Cortex of kidney (tissue), 1 donor: ENCODE measurements around the gene PIK3R4.

Experiments
- DNase-seq: peaks from one replicate; lab custom pipeline; 2025; lab: John Stamatoyannopoulos, UW

PIK3R4 gene

GRCh38 chr3:130688697-130689470 is 57.7 kb downstream of the PIK3R4 start:
- DNase-seq, result no peak

DNA sequence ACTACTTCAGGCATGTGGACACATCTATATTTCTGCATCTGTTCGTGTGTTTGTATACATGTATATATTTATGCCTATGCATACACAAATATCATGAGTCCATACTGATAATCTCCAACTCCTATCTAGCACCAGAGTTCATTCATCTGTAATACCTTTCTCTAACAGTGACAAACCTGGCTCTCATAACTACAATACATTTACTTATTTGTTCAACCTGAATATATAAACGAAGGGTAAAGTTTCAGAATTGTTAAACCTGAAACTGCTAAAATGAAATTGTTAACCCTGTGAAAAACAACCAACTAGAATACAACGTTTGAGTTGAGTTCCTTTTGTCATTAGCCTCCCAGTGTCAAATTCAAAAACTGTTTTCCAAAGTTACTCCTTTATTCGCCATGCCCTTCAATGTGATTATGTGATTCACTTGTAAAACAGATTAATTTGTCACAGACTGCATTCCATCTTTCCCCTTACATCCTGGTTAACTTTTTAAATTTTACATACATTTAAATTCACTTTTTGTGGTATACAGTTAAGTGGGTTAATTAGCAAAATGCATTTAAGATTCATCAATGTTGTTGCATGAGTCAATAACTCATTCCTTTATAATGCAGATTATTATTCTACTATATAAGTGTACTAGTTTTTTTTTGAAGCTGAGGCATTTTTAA is 58.5 kb downstream of the PIK3R4 start:
- DNase-seq, result no peak

DNA sequence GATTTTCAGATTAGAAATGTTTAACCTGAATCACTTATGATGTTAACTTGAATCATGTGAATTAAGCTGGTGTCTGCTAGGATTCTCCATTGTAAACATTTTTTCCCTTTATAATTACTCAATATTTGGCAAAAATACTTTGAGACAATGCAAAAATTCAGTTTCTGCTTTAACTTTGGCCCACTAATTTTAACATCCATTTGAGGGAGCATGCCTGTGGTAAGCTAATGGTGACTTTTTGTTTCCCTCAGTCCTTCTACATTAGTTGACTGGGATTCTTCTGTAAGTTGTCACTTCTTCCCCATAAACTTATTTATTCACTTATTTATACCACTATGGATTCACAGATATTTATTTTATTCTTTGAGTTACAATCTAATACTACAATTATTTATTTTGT is 59.3 kb downstream of the PIK3R4 start:
- DNase-seq, result no peak

DNA sequence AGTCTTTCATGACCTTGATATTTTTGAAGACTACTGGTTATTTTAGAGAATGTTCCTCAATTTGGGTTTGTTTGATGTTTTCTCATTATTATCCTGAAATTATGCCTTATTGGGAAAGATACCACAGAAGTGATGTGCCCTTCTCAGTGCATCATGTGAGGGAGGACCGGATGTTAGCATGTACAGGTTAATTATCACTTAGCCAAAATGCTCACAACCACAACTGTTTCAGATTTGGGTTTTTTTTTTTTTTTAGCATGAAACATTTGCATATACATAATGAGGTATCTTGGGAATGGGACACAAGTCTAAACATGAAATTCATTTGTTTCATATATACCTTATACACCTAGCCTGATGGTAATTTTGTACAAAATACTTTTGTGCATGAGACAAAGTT is 59.8 kb downstream of the PIK3R4 start:
- no peak for DNase-seq

GRCh38 chr3:130682131-130682530 is 64.5 kb downstream of the PIK3R4 start:
- DNase-seq, result no peak

DNA sequence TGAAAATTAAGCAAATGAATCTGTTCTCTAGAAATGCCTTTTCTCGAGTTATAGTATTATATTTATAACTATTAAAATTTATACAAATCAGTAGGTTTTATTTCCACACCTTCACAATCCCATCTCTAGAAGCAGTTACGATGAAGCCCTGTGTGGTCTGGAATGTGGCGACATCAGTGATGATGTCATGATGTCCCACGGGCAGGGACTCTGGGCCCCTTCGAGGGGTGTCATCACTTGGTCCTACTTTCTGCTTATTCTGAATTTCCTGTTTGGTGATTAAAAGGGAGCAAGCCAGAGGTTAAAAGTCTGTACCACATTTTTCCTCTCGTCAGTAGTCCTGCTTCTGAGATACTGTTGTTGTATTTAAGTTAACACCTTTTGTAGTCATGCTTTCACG is 67.4 kb downstream of the PIK3R4 start:
- DNase-seq, result no peak

GRCh38 chr3:130677343-130677742 is 69.3 kb downstream of the PIK3R4 start:
- no peak for DNase-seq

- DNase-seq, result no peak
Measured at GRCh38 chr3:130671545-130672312, 74.9 kb downstream of the PIK3R4 start.

DNA sequence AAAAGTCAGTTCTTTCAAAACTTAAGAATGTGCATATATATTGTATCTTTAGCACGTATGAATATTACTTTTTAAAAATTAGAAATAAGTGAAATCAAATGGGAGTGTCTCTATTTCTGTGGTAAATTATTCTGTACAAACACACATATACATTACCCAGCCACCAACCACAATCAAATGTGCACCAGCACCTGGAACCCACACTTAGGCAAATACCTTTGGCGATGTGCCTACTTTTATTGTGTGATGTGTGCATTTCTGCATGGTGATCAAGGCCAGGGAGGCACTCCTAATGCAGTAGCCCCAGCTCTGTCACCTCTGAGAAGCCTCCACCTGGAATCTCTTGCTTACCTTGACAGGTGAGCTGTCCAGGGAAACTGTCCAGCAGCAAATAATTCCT is 76.9 kb downstream of the PIK3R4 start:
- DNase-seq, result no peak

DNA sequence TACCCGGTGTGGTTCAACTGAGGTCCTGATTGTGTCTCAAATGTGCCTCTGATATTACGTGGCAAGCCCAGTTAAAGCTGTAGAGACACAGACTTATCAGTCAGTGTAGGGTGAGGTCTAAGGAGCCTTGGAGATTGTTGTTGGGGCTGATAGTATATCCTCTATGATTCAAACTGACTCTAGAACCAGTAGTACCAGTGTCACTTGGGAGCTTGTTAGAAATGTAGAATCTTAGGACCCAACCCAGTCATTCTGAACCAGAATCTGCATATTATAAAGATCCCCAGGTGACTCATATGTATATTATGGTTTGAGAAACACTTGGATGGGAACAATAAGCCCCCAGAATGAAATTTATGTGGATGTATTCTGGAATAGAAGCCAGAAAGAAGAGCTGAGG is 83.5 kb downstream of the PIK3R4 start:
- DNase-seq, result no peak

- DNase-seq, result no peak
Measured at GRCh38 chr3:130662501-130662996, 84.1 kb downstream of the PIK3R4 start.

- no peak for DNase-seq
Measured at GRCh38 chr3:130661140-130661891, 85.3 kb downstream of the PIK3R4 start.

GRCh38 chr3:130659911-130660310 is 86.7 kb downstream of the PIK3R4 start:
- no peak for DNase-seq

GRCh38 chr3:130658678-130659077 is 88.0 kb downstream of the PIK3R4 start:
- DNase-seq, result no peak

DNA sequence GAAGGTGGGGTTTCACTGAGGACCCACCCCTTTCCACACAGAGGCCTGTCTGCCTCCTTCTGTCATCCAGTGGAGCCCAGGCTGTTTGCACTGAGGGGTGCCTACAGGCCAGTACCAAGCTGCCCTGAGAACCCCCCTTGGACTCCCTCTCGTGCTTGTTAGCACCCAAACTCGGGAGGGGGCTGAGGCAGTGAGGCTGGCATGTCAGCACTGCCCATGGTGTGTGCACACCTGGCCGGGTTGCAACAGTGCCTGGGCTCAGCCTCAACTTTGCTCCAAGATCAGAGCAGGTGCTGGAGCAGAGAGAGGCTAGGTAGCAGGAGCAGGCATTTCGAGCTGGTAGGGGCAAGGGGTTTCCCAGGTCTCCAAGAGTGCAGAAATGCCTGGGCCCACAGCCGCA is 90.0 kb downstream of the PIK3R4 start:
- no peak for DNase-seq

GRCh38 chr3:130654921-130655320 is 91.7 kb downstream of the PIK3R4 start:
- no peak for DNase-seq

GRCh38 chr3:130654091-130654490 is 92.5 kb downstream of the PIK3R4 start:
- DNase-seq, result no peak

- no peak for DNase-seq
Measured at GRCh38 chr3:130649061-130649654, 97.5 kb downstream of the PIK3R4 start.

DNA sequence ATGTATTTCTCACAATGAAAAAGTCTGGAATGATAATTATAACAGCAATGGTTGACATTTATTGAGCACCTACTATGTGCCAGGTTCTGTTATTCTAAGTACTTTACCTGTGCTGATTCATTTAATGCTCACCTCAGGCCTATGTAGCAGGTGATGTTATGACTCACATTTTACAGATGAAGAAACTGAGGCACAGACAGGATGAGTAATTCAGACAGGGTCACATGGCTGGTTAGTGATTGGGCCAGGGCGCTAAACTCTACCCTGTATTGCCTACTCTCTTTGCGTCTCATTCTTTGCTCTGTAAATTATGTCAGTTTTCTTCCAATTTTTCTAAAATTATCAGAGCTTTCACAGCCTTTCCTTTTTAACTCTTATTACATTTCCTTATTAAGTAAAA is 98.3 kb downstream of the PIK3R4 start:
- DNase-seq, result no peak

GRCh38 chr3:130645261-130645660 is 101.4 kb downstream of the PIK3R4 start:
- no peak for DNase-seq

DNA sequence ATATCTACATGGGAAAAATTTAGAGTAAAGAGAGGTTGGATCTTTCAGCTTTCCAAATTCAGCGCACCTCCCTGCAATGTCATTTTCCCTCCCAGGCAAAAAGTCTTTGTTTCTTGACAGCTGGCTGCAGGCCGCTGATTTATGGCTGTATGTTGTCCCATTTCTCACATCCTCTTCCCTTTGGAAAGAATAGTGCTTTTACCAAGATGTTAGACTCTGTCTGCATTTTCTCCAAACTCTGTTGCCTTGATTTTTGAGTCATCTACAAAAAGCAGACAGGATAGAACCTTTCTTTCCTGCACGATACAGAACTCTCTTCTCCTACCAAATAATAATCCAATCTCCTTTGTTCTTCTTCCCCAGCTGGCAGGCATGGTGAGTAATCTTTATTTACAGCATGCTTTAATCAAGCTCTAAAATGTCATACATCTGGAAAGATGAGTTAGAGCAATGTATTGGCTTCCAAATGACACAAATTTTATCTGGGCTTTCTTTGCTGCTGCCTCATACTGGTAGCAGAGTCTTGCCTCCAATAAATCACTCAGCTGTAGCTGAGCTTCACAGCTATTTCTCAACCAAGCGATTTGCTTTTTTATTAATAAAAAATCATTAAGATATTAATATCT is 101.9 kb downstream of the PIK3R4 start:
- DNase-seq, result no peak
